Right ventricle myocardium inferior (tissue), 1 donor: ENCODE measurements around the gene TAF11L3. TPM values are rescaled to one million over a fixed set of nuclear protein-coding genes. Genes with fewer than 3 reads are reported as not detected.
"Not testable (repeated sequence)": the region's sequence is repeated elsewhere in the genome, so short reads cannot be mapped to it uniquely, and the experiment has no call there.

Experiments used
- ATAC-seq: fragments of 200-7000 bp; cut with Tn5 transposase; one replicate; pipeline ENCODE4 v1.9.1; 2020; ENCODE audit warnings: mild to moderate bottlenecking, moderate library complexity
- DNase-seq: peaks from one replicate; pipeline ENCODE4 v3.0.0; 2021; ENCODE audit errors: missing footprints
- intact Hi-C: fragments of 100-400 bp; cut with DNase I; formaldehyde crosslinking; loops from one replicate; pipeline ENCODE4 v1.11.0; 2022
- long read RNA-seq: library from polyadenylated mRNA; unstranded; transcript quantifications from one replicate; pipeline ENCODE4 v2.0.0, GENCODE V29; 2021
- total RNA-seq: library from RNA; stranded (reverse); fragmentation: NEBNext Ultra II Directional; extraction: Animal tissue kit (Norgen Biotek cat#: 25700); gene quantifications from one replicate; pipeline ENCODE4 v1.2.1, GENCODE V29; 2021
- donor health status: DM: no; HTN: yes; CAD: no; lungs with severe emphysema.

Gene TAF11L3
- total RNA-seq = not detected
- long read RNA-seq = 0 reads

- DNase-seq, ATAC-seq, intact Hi-C loops: not testable (repeated sequence)
Observed at GRCh38 chr5:17518067-17518466, at the start of gene TAF11L3. TAF11L3 (plus strand) TSS chr5:17518367.

DNA sequence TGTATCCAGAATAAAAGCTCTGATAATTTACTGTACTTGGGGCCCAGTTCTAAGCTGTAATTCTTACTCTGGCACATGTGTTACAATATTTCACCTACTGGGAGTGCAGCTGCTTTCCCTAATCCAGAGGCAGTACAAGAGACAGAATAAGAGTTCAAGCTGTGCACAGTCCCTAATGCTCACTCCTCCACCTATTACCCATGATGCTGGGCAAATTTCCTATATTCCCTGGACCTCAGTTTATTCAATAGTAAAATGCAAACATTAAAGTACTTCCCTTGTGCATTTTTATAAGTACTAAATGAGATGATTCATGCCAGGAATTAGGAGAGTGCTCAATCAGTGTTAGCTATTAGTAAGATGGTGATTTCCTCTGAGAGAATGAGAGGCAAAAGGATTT, 48.1 kb upstream of the TAF11L3 start:
- ATAC-seq (no peak), DNase-seq (no peak)
- intact Hi-C loops = no loop called here

GRCh38 chr5:17475064-17475463, 43.1 kb upstream of the TAF11L3 start:
- intact Hi-C loops, ATAC-seq, DNase-seq: not testable (repeated sequence)

GRCh38 chr5:17477043-17477442, 41.1 kb upstream of the TAF11L3 start:
- intact Hi-C loops = no loop called here
- ATAC-seq (no peak), DNase-seq (no peak)

DNA sequence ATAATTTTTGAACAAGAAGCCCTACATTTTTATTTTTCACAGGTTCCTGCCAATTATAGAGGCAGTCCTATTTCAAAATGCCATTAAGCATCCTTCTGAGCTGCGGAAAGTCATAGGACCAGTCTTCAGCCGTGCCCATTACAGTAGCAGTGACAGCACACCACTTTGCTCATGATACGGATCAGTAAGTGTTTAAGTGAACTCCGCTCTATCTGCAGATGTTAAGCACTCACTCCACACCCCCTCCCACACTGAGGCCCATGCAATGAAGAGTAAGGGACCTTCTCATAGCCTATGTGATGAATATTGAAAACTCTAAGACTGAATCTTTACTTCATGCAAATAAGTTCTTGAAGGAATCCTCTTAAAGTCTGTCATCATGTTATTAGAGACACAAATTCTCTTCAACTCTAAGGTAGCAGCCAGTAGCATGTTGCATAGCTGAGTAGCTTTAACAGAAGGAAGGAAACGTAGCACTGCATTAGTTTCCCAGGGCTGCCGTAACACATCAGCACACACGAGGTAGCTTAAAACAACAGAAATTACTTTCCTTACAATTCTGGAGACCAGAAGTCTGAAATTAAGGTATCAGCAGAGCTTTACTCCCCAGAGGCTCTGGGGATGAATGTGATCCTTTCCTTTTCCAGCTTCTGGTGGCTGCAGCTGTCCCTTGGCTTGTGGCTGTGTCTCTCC, 40.4 kb upstream of the TAF11L3 start:
- intact Hi-C loops = no loop called here
- DNase-seq = no peak
- no peak for ATAC-seq

- ATAC-seq = no peak
- no peak for DNase-seq
- intact Hi-C loops = no loop called here
Observed at GRCh38 chr5:17481378-17481777, 36.8 kb upstream of the TAF11L3 start.

- DNase-seq = no peak
- ATAC-seq = no peak
- intact Hi-C loops = no loop called here
Observed at GRCh38 chr5:17482790-17483189, 35.4 kb upstream of the TAF11L3 start.

GRCh38 chr5:17486464-17487173, 31.5 kb upstream of the TAF11L3 start:
- ATAC-seq, DNase-seq, intact Hi-C loops: not testable (repeated sequence)

GRCh38 chr5:17487174-17487512, 31.0 kb upstream of the TAF11L3 start:
- DNase-seq = no peak
- no peak for ATAC-seq
- intact Hi-C loops = no loop called here

DNA sequence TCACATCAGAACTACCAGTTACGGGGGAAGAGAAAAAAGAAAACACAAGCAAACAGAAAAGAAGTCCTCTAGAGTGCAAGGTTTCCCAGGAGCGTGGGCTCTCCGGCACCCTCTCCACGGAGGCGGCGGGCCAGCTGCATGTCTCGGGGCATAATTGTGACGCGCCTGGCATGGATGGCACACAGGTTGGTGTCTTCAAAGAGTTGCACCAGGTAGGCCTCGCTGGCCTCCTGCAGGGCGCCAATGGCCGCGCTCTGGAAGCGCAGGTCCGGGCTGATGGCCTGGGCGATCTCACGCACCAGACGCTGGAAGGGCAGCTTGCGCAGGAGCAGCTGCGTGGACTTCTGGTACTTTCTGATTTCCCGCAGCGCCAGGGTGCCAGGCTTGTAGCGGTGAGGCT, 26.9 kb upstream of the TAF11L3 start:
- intact Hi-C loops, DNase-seq, ATAC-seq: not testable (repeated sequence)

DNA sequence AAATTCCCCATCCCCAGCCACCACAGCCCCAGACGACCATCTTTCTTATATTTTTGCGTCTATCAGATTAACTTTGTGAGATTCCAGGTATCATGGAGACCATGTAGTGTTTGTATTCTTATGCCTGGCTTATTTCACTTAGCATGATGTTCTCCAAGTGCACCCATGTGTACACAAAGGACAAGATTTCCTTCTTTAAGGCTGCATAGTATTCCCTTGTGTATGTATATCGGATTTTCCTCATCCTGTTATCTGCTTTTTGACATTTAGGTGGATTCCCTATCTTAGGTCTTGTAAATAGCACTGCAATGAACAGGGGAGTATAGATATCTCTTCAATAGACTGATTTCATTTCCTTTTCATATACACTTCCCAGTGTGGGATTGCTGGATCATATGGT, 25.4 kb upstream of the TAF11L3 start:
- intact Hi-C loops = no loop called here
- DNase-seq = no peak
- no peak for ATAC-seq

GRCh38 chr5:17497446-17497845, 20.7 kb upstream of the TAF11L3 start:
- intact Hi-C loops = no loop called here
- ATAC-seq (no peak), DNase-seq (no peak)

DNA sequence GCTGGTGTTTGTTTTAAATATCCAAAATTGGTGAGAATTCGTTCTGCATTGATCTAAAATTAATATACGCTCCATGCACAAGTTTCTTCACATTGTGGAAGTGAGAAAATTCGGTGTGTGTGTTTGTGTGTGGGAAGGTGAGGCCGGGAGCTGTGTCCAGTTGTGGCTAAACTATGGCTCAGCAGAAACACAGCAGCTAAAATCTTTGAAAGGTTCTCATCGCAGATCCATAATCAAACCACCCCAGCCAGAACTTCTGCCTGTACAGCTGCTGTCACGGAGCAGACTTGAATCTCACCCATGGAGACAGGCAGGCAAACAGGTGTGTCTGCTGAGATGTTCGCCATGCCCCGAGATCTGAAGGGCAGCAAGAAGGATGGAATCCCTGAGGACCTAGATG, 20.2 kb upstream of the TAF11L3 start, which contains the start of gene TAF11L2:
Gene TAF11L2 (plus strand): TSS at position 301 of the 400 bp plus-strand sequence.
- intact Hi-C loops, ATAC-seq, DNase-seq: not testable (repeated sequence)

DNA sequence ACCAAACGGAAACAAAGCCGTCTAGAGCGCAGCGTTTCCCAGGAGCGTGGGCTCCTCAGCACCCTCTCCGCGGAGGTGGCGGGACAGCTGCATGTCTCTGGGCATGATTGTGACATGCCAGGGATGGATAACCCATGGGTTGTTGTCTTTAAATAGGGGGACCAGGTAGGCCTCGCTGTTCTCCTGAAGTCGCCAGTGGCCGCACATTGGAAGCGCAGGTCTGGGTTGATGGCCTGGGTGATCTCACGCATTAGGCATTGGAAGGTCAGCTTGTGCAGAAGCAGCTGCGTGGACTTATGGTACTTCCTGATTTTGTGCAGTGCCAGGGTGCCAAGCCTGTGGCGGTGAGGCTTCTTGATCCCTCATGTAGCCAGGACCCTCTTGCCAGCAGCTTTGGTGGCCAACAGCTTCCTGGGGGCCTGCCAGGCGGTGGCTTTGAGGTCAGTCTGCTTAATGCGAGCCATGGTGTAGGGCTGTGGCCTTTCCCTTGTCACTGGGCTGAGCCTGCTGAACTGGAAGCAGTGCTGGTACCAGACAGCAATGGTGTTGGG, 6.3 kb upstream of the TAF11L3 start:
- DNase-seq (peak; percentile 65), ATAC-seq (no peak)
- intact Hi-C loops = no loop called here

- DNase-seq, ATAC-seq, intact Hi-C loops: not testable (repeated sequence)
Observed at GRCh38 chr5:17517526-17517925, 641 bp upstream of the TAF11L3 start.

- ATAC-seq, DNase-seq, intact Hi-C loops: not testable (repeated sequence)
Observed at GRCh38 chr5:17519508-17519907, 1.3 kb downstream of the TAF11L3 start.

- intact Hi-C loops, ATAC-seq: not testable (repeated sequence)
Observed at GRCh38 chr5:17521501-17521900, 3.3 kb downstream of the TAF11L3 start, which contains the start of gene TAF11L4. TAF11L4 (plus strand) TSS chr5:17521801.

DNA sequence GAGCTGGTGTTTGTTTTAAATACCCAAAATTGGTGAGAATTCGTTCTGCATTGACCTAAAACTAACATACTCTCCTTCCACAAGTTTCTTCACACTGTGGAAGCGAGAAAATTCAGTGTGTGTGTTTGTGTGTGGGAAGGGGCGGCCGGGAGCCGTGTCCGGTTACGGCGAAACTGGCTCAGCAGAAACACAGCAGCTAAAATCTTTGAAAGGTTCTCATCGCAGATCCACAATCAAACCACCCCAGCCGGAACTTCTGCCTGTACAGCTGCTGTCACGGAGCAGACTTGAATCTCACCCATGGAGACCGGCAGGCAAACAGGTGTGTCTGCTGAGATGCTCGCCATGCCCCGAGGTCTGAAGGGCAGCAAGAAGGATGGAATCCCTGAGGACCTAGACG, 6.8 kb downstream of the TAF11L3 start, which contains the start of gene TAF11L5:
Gene TAF11L5 (plus strand): TSS at position 301 of the 400 bp plus-strand sequence.
- intact Hi-C loops, ATAC-seq, DNase-seq: not testable (repeated sequence)

More at GRCh38 chr5:17521501-17521900, 3.3 kb downstream of the TAF11L3 start, which contains the start of gene TAF11L4:
- not testable (repeated sequence) for DNase-seq

GRCh38 chr5:17526504-17526903, 8.3 kb downstream of the TAF11L3 start:
- DNase-seq, ATAC-seq, intact Hi-C loops: not testable (repeated sequence)
